Osteoblast (primary cell): ENCODE data around the gene ADCY9. TPM values are rescaled to one million over a fixed set of nuclear protein-coding genes. Genes with fewer than 3 reads are reported as not detected.
A peak's percentile ranks its signal among the peaks of the same experiment; 100 is the strongest.

Source experiments
- DNase-seq: peaks from one replicate; pipeline ENCODE4 v3.0.0; 2011; ENCODE audit warnings: low spot score, mixed read lengths; ENCODE audit not compliant: insufficient read length; ENCODE audit errors: missing footprints
- H2AFZ ChIP-seq: 2 replicates; pipeline ENCODE4 v1.6.0; 2011; ENCODE audit warnings: mild to moderate bottlenecking, low read length
- H3K27ac ChIP-seq: 2 replicates; pipeline ENCODE4 v1.5.1; 2011; ENCODE audit warnings: mild to moderate bottlenecking, low read depth, low read length, moderate library complexity
- H3K27me3 ChIP-seq: 2 replicates; pipeline ENCODE4 v1.6.0; 2012; ENCODE audit warnings: mild to moderate bottlenecking, control low read depth, inconsistent platforms, low read length, moderate library complexity; ENCODE audit not compliant: insufficient read depth
- H3K36me3 ChIP-seq: 2 replicates; pipeline ENCODE4 v1.5.1; 2011; ENCODE audit warnings: mild to moderate bottlenecking, low read length, control low read depth, moderate library complexity; ENCODE audit not compliant: insufficient read depth
- H3K4me1 ChIP-seq: 2 replicates; pipeline ENCODE4 v1.5.1; 2011; ENCODE audit warnings: mild to moderate bottlenecking, low read length, control low read depth, moderate library complexity; ENCODE audit not compliant: insufficient read depth
- H3K4me2 ChIP-seq: 2 replicates; pipeline ENCODE4 v1.6.0; 2011; ENCODE audit warnings: mild to moderate bottlenecking, low read length; ENCODE audit not compliant: insufficient read depth
- H3K4me3 ChIP-seq: fragments of 200-600 bp; sonication (generic); 3 replicates; pipeline ENCODE4 v1.5.1; 2012; ENCODE audit warnings: mild to moderate bottlenecking, low read length, inconsistent platforms; ENCODE audit not compliant: insufficient read depth
- H3K79me2 ChIP-seq: 2 replicates; pipeline ENCODE4 v1.6.0; 2012; ENCODE audit warnings: mild to moderate bottlenecking, low read length, control low read depth, inconsistent platforms; ENCODE audit not compliant: insufficient read depth
- H3K9me3 ChIP-seq: 2 replicates; pipeline ENCODE4 v1.5.1; 2011; ENCODE audit warnings: low read depth, low read length, control low read depth
- H4K20me1 ChIP-seq: 2 replicates; pipeline ENCODE4 v1.6.0; 2012; ENCODE audit warnings: mild to moderate bottlenecking, low read length, control low read depth; ENCODE audit not compliant: insufficient read depth
- CTCF ChIP-seq: IDR thresholded peaks from 2 replicates; pipeline ENCODE4 v1.5.1; 2011; ENCODE audit warnings: mild to moderate bottlenecking, low read depth, low read length, moderate library complexity; ENCODE audit errors: extremely low read depth
- total RNA-seq: library from RNA; depleted of rRNA; stranded (reverse); fragments of >200 nt; gene quantifications from 2 replicates; pipeline ENCODE4 v1.2.3, GENCODE V29; 2012

Gene ADCY9
- total RNA-seq, 1 donor, result 29.3 TPM

- peaks cover 9% of the 10 kb centered on the region for H3K4me1 ChIP-seq
- no peaks in the 10 kb centered on the region for H3K36me3 ChIP-seq
- no peaks in the 10 kb centered on the region for H3K9me3 ChIP-seq
Measured at GRCh38 chr16:3984111-3985060, 131.9 kb downstream of the ADCY9 start.

GRCh38 chr16:3983081-3983520, 133.1 kb downstream of the ADCY9 start:
- H3K27ac ChIP-seq, result no peak overlapping the region
- H3K4me1 ChIP-seq, result peaks cover 9% of the 10 kb centered on the region
- H3K79me2 ChIP-seq, result no peaks in the 10 kb centered on the region
- no peaks in the 10 kb centered on the region for H4K20me1 ChIP-seq
- peak overlapping the region; percentile 41 for H2AFZ ChIP-seq
- peak; percentile 64 for TF ChIP-seq CTCF
- peak; percentile 96 for DNase-seq
- H3K9me3 ChIP-seq, result no peaks in the 10 kb centered on the region
- H3K4me2 ChIP-seq, result peak overlapping the region; percentile 28
- H3K27me3 ChIP-seq, result no peaks in the 10 kb centered on the region
- H3K36me3 ChIP-seq, result no peaks in the 10 kb centered on the region
- no peak overlapping the region for H3K4me3 ChIP-seq

More at GRCh38 chr16:3984111-3985060, 131.9 kb downstream of the ADCY9 start:
- no peaks in the 10 kb centered on the region for H3K27me3 ChIP-seq
- no peak for TF ChIP-seq CTCF
- no peak overlapping the region for H3K4me3 ChIP-seq
- no peaks in the 10 kb centered on the region for H4K20me1 ChIP-seq
- no peak overlapping the region for H3K27ac ChIP-seq
- no peak overlapping the region for H3K4me2 ChIP-seq
- no peak overlapping the region for H2AFZ ChIP-seq
- H3K79me2 ChIP-seq, result no peaks in the 10 kb centered on the region
- peak; percentile 69 for DNase-seq

DNA sequence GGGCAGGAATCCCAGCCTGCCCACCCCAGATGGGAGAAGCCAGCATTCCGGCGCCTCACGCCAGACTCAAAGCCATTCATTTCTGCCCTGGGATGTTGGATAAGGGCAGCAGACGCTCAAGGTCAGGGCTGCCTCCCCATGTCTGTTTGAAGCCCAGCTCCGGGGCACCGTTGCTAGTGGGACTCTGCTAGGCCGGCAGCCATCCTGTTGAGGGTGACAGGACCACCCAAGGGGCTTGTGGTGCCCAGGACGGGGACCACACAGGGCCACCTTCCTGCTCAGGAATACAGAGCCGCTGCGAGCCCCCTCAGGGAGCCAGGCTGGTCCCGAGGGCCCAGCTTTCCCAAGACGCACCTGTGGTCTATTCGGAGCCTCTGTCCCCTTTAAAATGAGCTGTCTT, 134.0 kb downstream of the ADCY9 start:
- TF ChIP-seq CTCF, result no peak
- H3K79me2 ChIP-seq, result no peaks in the 10 kb centered on the region
- no peaks in the 10 kb centered on the region for H3K9me3 ChIP-seq
- no peaks in the 10 kb centered on the region for H4K20me1 ChIP-seq
- H3K27ac ChIP-seq, result no peak overlapping the region
- H3K4me1 ChIP-seq, result peaks cover 9% of the 10 kb centered on the region
- DNase-seq, result no peak
- no peak overlapping the region for H3K4me2 ChIP-seq
- H3K27me3 ChIP-seq, result no peaks in the 10 kb centered on the region
- no peak overlapping the region for H3K4me3 ChIP-seq
- no peak overlapping the region for H2AFZ ChIP-seq
- H3K36me3 ChIP-seq, result no peaks in the 10 kb centered on the region
